ENCODE data around the gene NPNT. TPM values are rescaled to one million over a fixed set of nuclear protein-coding genes. Genes with fewer than 3 reads are reported as not detected.

The NPNT gene
- total RNA-seq, 1 donor from 2014 or later: not detected

DNA sequence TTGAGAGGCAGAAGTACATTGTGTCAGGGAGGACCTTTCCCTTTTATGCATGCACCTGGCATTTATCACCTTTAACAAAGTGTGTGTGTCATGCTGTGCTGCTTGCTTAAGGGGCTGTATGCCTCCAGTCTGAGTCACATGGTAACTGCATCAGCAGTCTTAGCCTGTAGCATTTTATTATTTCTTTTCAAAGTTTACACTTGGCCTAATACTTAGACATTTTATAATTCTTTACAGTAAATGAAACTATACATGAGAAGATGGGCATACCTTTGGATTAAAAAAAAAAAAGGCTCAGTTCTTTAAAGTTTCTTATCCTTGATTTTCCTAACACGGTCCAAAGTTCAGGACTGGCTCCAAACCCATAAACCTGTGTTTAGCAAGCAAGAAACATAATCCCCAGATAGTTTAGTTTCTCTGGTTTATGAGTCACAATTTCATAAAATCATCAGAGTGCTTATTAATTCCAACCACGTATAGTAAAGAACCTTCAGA, 14.6 kb downstream of the NPNT start:
- Histone ChIP-seq H3K27me3 (no peaks in the 10 kb centered on the region), H3K4me1 (peaks cover under 1% of the 10 kb centered on the region), H3K27ac (no peak overlapping the region), H3K9ac (no peak overlapping the region), H4K20me1 (ENCODE audit: low read depth) (no peaks in the 10 kb centered on the region), H3K36me3 (no peaks in the 10 kb centered on the region), H3K79me2 (ENCODE audit: low read depth) (no peaks in the 10 kb centered on the region), H3K4me3 (no peak overlapping the region), H2AFZ (replicated peaks) (no peak overlapping the region), H3K4me2 (no peak overlapping the region), H3F3A (ENCODE audit: low read depth) (no peaks in the 10 kb centered on the region), H3K9me3 (ENCODE audit: low read depth) (no peaks in the 10 kb centered on the region)
- no peaks in the 10 kb centered on the region for H3K27me3 Mint-ChIP-seq (ENCODE audit: insufficient read depth, low read depth)
- H3K27ac Mint-ChIP-seq: no peak overlapping the region
- TF ChIP-seq, protein P1, sequence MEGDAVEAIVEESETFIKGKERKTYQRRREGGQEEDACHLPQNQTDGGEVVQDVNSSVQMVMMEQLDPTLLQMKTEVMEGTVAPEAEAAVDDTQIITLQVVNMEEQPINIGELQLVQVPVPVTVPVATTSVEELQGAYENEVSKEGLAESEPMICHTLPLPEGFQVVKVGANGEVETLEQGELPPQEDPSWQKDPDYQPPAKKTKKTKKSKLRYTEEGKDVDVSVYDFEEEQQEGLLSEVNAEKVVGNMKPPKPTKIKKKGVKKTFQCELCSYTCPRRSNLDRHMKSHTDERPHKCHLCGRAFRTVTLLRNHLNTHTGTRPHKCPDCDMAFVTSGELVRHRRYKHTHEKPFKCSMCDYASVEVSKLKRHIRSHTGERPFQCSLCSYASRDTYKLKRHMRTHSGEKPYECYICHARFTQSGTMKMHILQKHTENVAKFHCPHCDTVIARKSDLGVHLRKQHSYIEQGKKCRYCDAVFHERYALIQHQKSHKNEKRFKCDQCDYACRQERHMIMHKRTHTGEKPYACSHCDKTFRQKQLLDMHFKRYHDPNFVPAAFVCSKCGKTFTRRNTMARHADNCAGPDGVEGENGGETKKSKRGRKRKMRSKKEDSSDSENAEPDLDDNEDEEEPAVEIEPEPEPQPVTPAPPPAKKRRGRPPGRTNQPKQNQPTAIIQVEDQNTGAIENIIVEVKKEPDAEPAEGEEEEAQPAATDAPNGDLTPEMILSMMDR (IDR thresholded peaks at IDR 0.05): no peak
- no peak for TF ChIP-seq EZH2 (IDR thresholded peaks at IDR 0.05)
- TF ChIP-seq EZH2phosphoT487 (IDR thresholded peaks at IDR 0.05): no peak
- no peaks in the 10 kb centered on the region for H3K9me3 Mint-ChIP-seq
- H3K4me3 Mint-ChIP-seq: no peak overlapping the region
- no peak for DNase-seq (ENCODE audit: low spot score)
- H3K4me1 Mint-ChIP-seq: peaks cover 3% of the 10 kb centered on the region
- H3K36me3 Mint-ChIP-seq: no peaks in the 10 kb centered on the region

DNA sequence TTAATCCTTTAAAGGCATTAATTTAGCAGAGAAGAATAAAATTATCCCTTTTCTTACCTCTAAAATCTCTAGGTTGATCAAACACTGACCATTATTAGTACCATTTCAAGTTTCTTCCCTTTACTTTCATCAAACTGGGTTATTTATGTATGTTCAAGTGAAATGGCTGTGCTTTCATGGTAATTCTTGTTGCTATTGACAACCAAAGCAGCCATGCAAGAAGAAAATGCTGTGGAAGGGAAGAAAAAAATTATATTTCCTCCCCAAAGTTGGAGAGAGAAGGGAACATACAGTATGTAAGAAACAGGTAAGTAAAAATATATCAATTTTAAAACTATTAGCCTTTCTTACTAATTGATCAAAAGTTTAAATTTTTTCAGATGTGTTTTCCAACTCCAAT, 16.2 kb downstream of the NPNT start:
- H3K27ac Mint-ChIP-seq: no peak overlapping the region
- no peaks in the 10 kb centered on the region for H3K27me3 ChIP-seq
- no peaks in the 10 kb centered on the region for H3K27me3 Mint-ChIP-seq (ENCODE audit: insufficient read depth, low read depth)
- no peaks in the 10 kb centered on the region for H4K20me1 ChIP-seq (ENCODE audit: low read depth)
- H3K9me3 ChIP-seq (ENCODE audit: low read depth): no peaks in the 10 kb centered on the region
- TF ChIP-seq, protein P1 (IDR thresholded peaks at IDR 0.05): no peak
- TF ChIP-seq EZH2phosphoT487 (IDR thresholded peaks at IDR 0.05): no peak
- no peaks in the 10 kb centered on the region for H3F3A ChIP-seq (ENCODE audit: low read depth)
- no peak overlapping the region for H3K4me3 Mint-ChIP-seq
- peaks cover 3% of the 10 kb centered on the region for H3K4me1 Mint-ChIP-seq
- no peaks in the 10 kb centered on the region for H3K36me3 Mint-ChIP-seq
- peaks cover 5% of the 10 kb centered on the region for H3K4me1 ChIP-seq
- no peaks in the 10 kb centered on the region for H3K79me2 ChIP-seq (ENCODE audit: low read depth)
- no peak for DNase-seq (ENCODE audit: low spot score)
- H3K27ac ChIP-seq: no peak overlapping the region
- H3K4me2 ChIP-seq: no peak overlapping the region
- H3K9me3 Mint-ChIP-seq: no peaks in the 10 kb centered on the region
- no peak overlapping the region for H3K4me3 ChIP-seq
- H2AFZ ChIP-seq (replicated peaks): no peak overlapping the region
- no peak overlapping the region for H3K9ac ChIP-seq
- H3K36me3 ChIP-seq: no peaks in the 10 kb centered on the region

DNA sequence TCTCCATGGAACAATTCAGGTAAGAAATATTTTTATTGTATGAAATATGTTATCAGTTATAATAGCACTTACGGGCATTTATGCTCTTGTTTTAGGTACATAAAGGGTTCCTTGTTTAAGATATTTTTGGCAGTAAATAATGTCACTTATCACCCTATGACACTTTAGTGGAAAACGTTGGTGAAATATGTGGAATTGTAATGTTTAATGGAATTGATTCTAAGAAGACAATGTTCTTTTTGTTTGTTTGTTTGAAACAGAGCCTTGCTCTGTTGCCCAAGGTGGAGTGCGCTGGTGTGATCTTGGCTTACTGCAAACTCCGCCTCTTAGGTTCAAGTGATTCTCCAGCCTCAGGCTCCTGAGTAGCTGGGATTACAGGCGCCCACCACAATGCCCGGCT, 17.4 kb downstream of the NPNT start:
- TF ChIP-seq, protein P1 (IDR thresholded peaks at IDR 0.05): no peak
- TF ChIP-seq EZH2 (IDR thresholded peaks at IDR 0.05) (no peak), EZH2phosphoT487 (IDR thresholded peaks at IDR 0.05) (no peak)
- H3K27me3 Mint-ChIP-seq (ENCODE audit: insufficient read depth, low read depth): no peaks in the 10 kb centered on the region
- no peaks in the 10 kb centered on the region for H3K9me3 ChIP-seq (ENCODE audit: low read depth)
- no peak for DNase-seq (ENCODE audit: low spot score)
- H2AFZ ChIP-seq (replicated peaks): no peak overlapping the region
- H3K27me3 ChIP-seq: no peaks in the 10 kb centered on the region
- H3K4me1 ChIP-seq: peaks cover 5% of the 10 kb centered on the region
- peaks cover 3% of the 10 kb centered on the region for H3K4me1 Mint-ChIP-seq
- H3K4me3 ChIP-seq: no peak overlapping the region
- no peaks in the 10 kb centered on the region for H3K36me3 Mint-ChIP-seq
- no peaks in the 10 kb centered on the region for H3K36me3 ChIP-seq
- H3K27ac Mint-ChIP-seq: no peak overlapping the region
- H3K9ac ChIP-seq: no peak overlapping the region
- H3F3A ChIP-seq (ENCODE audit: low read depth): no peaks in the 10 kb centered on the region
- H3K4me2 ChIP-seq: no peak overlapping the region
- H3K4me3 Mint-ChIP-seq: no peak overlapping the region
- no peaks in the 10 kb centered on the region for H3K9me3 Mint-ChIP-seq
- no peaks in the 10 kb centered on the region for H3K79me2 ChIP-seq (ENCODE audit: low read depth)
- H4K20me1 ChIP-seq (ENCODE audit: low read depth): no peaks in the 10 kb centered on the region
- H3K27ac ChIP-seq: no peak overlapping the region

Data from neural progenitor cell (in vitro differentiated cells).